ENCODE data around the gene ZNF280D. TPM values are rescaled to one million over a fixed set of nuclear protein-coding genes. Genes with fewer than 3 reads are reported as not detected.

Gene ZNF280D
- polyA plus RNA-seq, 3 donors from 2014 or later: 7.9 to 10.6 (median 8.1) TPM

DNA sequence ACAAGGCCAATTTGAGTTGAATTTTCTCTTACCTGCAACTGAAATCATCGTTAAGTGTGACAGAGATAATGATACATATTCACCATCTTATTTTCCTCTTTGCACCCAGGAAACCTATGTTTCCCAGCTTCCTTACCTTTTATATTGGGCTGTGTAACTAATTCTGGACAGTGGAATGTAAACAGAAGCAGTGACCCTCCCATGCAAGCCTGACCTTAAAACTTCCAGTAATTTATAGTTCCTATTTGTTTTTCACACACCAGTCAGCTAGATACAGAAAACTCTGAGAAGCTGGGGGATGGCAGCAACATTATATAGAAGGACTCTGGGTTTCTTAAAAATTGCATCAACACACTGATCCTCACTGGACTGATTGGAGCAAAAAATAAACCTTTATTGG lies 4.5 kb upstream of the ZNF280D start:
- H3K27ac Mint-ChIP-seq: no peak overlapping the region
- H3K9me3 Mint-ChIP-seq: no peaks in the 10 kb centered on the region

GRCh38 chr15:56736881-56737707 lies 3.8 kb upstream of the ZNF280D start:
- Mint-ChIP-seq H3K9me3 (no peaks in the 10 kb centered on the region), H3K4me1 (peaks cover 9 to 11% of the 10 kb centered on the region in 2 donors), H3K4me3 (no peak overlapping the region), H3K27me3 (ENCODE audit: low read depth in 3 of 3) (peaks cover 1 to 4% (median 2%) of the 10 kb centered on the region in 3 donors), H3K36me3 (no peaks in the 10 kb centered on the region), H3K27ac (no peak overlapping the region)
- DNase-seq: no peak

More for the DNA sequence above, 4.5 kb upstream of the ZNF280D start:
- no peak overlapping the region for H3K4me3 Mint-ChIP-seq
- peaks cover 2 to 4% of the 10 kb centered on the region in 2 donors for H3K4me1 Mint-ChIP-seq
- H3K36me3 Mint-ChIP-seq: no peaks in the 10 kb centered on the region
- peaks cover 1 to 4% (median 2%) of the 10 kb centered on the region in 3 donors for H3K27me3 Mint-ChIP-seq (ENCODE audit: low read depth in 3 of 3)
- no peak for DNase-seq

DNA sequence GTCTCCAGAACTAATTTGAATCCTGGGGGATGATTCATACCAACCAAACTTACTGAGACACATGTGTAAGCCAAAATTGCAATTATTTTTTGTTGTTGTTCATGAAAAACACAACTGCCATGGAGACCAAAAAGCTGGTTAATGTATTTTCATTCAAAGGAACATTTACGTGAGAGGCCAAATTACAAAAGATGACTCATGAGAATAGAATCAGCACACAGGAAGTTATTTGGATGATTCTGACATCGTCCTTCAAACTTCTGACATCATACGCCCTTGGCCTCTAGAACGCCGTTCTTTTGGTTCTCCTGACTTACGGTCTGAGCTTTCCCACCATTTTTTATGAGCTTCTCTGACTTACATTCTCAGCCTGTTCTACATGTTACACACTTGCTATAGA lies 3.0 kb upstream of the ZNF280D start:
- peaks cover 17 to 19% of the 10 kb centered on the region in 2 donors for H3K4me1 Mint-ChIP-seq
- DNase-seq: no peak
- H3K27me3 Mint-ChIP-seq (ENCODE audit: low read depth in 3 of 3): peaks cover 1 to 4% (median 2%) of the 10 kb centered on the region in 3 donors
- no peaks in the 10 kb centered on the region for H3K36me3 Mint-ChIP-seq
- H3K4me3 Mint-ChIP-seq: no peak overlapping the region
- H3K9me3 Mint-ChIP-seq: no peaks in the 10 kb centered on the region
- no peak overlapping the region for H3K27ac Mint-ChIP-seq

- peaks cover 1 to 4% (median 2%) of the 10 kb centered on the region in 3 donors for H3K27me3 Mint-ChIP-seq (ENCODE audit: low read depth in 3 of 3)
- H3K4me3 Mint-ChIP-seq: no peak overlapping the region
- H3K27ac Mint-ChIP-seq: no peak overlapping the region
- DNase-seq: no peak
- H3K4me1 Mint-ChIP-seq: peaks cover 24 to 26% of the 10 kb centered on the region in 2 donors
- H3K9me3 Mint-ChIP-seq: no peaks in the 10 kb centered on the region
- H3K36me3 Mint-ChIP-seq: no peaks in the 10 kb centered on the region
Measured at GRCh38 chr15:56735589-56735988, 2.3 kb upstream of the ZNF280D start.

- peak overlapping the region; percentile 52 to 62 (median 59) for H3K4me3 Mint-ChIP-seq
- no peaks in the 10 kb centered on the region for H3K9me3 Mint-ChIP-seq
- peak overlapping the region in 3 of 6 donors; percentile 23 to 86 (median 47) for H3K27ac Mint-ChIP-seq
- no peaks in the 10 kb centered on the region for H3K36me3 Mint-ChIP-seq
- peaks cover 1 to 4% (median 2%) of the 10 kb centered on the region in 3 donors for H3K27me3 Mint-ChIP-seq (ENCODE audit: low read depth in 3 of 3)
- H3K4me1 Mint-ChIP-seq: peaks cover 33 to 34% of the 10 kb centered on the region in 2 donors
- peak in 2 of 3 donors; percentile 1 to 5 for DNase-seq
Measured at GRCh38 chr15:56734013-56734635, 815 bp upstream of the ZNF280D start.

- H3K36me3 Mint-ChIP-seq: peaks cover 0 to 3% (median 0%) of the 10 kb centered on the region in 3 donors
- H3K9me3 Mint-ChIP-seq: no peaks in the 10 kb centered on the region
- peak overlapping the region; percentile 86 to 96 (median 94) for H3K27ac Mint-ChIP-seq
- peaks cover 34 to 45% of the 10 kb centered on the region in 2 donors for H3K4me1 Mint-ChIP-seq
- H3K27me3 Mint-ChIP-seq (ENCODE audit: low read depth in 3 of 3): peaks cover 0 to 4% (median 2%) of the 10 kb centered on the region in 3 donors
- peak overlapping the region; percentile 92 to 95 (median 95) for H3K4me3 Mint-ChIP-seq
- no peak for DNase-seq
Measured at GRCh38 chr15:56732886-56733135, 498 bp downstream of the ZNF280D start.

- peak in 1 of 3 donors; percentile 3 for DNase-seq
- Mint-ChIP-seq H3K9me3 (no peaks in the 10 kb centered on the region), H3K4me1 (peaks cover 34 to 45% of the 10 kb centered on the region in 2 donors), H3K27ac (peak overlapping the region; percentile 86 to 96 (median 94)), H3K4me3 (peak overlapping the region; percentile 92 to 95 (median 95)), H3K36me3 (peaks cover 0 to 3% (median 0%) of the 10 kb centered on the region in 3 donors), H3K27me3 (ENCODE audit: low read depth in 3 of 3) (peaks cover 0 to 4% (median 2%) of the 10 kb centered on the region in 3 donors)
Measured at GRCh38 chr15:56732135-56732885, 999 bp downstream of the ZNF280D start.

- peak overlapping the region; percentile 92 to 95 (median 95) for H3K4me3 Mint-ChIP-seq
- DNase-seq: no peak
- H3K36me3 Mint-ChIP-seq: peaks cover 0 to 3% (median 3%) of the 10 kb centered on the region in 3 donors
- H3K27me3 Mint-ChIP-seq (ENCODE audit: low read depth in 3 of 3): peaks cover 0 to 4% (median 2%) of the 10 kb centered on the region in 3 donors
- H3K4me1 Mint-ChIP-seq: peaks cover 34 to 49% of the 10 kb centered on the region in 2 donors
- H3K9me3 Mint-ChIP-seq: no peaks in the 10 kb centered on the region
- H3K27ac Mint-ChIP-seq: peak overlapping the region in 4 of 6 donors; percentile 53 to 96 (median 90)
Measured at GRCh38 chr15:56731548-56731947, 1.8 kb downstream of the ZNF280D start.

DNA sequence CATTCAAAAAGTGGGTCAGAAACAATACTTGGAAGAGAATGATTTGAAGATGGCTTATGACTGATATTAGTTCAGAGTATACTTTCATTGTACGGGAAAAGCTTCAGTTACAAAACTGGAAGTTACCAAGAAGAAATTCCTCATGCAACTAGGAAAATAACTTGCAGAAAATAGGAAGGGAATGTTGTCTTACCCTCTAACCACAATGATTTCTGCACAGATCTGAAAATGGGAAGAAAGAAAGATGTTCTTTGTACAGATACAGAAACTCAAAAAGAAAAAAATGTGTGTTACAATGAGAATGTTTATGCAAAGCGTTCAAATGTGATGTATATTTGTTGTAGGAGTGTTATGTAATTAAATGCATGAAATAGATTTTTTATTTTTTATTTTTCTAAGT lies 3.7 kb downstream of the ZNF280D start:
- H3K4me3 Mint-ChIP-seq: no peak overlapping the region
- H3K27ac Mint-ChIP-seq: no peak overlapping the region
- H3K27me3 Mint-ChIP-seq (ENCODE audit: low read depth in 3 of 3): peaks cover 0 to 4% (median 2%) of the 10 kb centered on the region in 3 donors
- H3K4me1 Mint-ChIP-seq: peaks cover 41 to 67% of the 10 kb centered on the region in 2 donors
- no peak for DNase-seq
- no peaks in the 10 kb centered on the region for H3K9me3 Mint-ChIP-seq
- H3K36me3 Mint-ChIP-seq: peaks cover 0 to 5% (median 4%) of the 10 kb centered on the region in 3 donors

DNA sequence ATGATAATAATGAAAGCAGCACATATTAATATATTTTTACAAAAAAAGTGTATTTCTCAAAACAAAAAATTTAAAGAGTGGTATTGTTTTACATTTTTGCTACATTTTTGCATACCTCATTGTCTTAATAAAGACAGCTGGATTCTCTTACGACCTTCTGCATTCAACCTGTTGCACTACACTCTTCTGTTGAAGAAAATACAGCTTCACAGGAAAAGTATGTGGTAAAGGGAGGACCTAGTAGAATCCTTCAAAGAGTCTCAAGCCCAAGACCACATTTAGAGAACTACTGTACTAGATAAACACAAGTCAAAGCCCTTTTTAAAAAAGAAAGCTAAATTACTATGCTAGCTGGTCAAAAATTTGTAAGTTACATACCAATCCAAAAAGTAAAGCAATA lies 7.9 kb downstream of the ZNF280D start:
- Mint-ChIP-seq H3K36me3 (peaks cover 0 to 14% (median 7%) of the 10 kb centered on the region in 3 donors), H3K4me3 (peak overlapping the region in 1 of 5 donors; percentile 27), H3K27me3 (ENCODE audit: low read depth in 3 of 3) (no peaks in the 10 kb centered on the region), H3K27ac (peak overlapping the region in 3 of 6 donors; percentile 42 to 54 (median 48)), H3K4me1 (peaks cover 38 to 76% of the 10 kb centered on the region in 2 donors), H3K9me3 (no peaks in the 10 kb centered on the region)
- no peak for DNase-seq

DNA sequence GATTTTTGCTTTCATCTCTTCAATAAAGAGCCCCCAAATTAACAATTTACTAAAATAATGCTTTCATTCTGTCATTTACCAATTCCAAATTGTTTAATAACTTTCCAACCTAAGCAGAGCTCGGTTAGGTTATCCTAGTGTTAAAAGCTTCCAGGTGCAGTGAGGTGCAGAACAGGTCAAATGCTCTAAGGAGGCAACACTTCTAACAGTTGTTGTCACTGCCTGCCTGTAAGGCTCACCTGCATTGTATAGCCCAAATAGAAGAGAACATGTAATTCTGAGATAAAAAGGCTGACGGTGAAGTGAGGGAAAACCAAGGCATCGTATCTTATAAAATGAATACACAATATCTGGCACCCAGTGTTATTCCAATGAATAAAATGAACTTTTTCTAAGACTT lies 9.1 kb downstream of the ZNF280D start:
- H3K4me3 Mint-ChIP-seq: no peak overlapping the region
- H3K27ac Mint-ChIP-seq: peak overlapping the region in 1 of 6 donors; percentile 3
- no peak for DNase-seq
- H3K27me3 Mint-ChIP-seq (ENCODE audit: low read depth in 3 of 3): no peaks in the 10 kb centered on the region
- H3K9me3 Mint-ChIP-seq: no peaks in the 10 kb centered on the region
- peaks cover 43 to 80% of the 10 kb centered on the region in 2 donors for H3K4me1 Mint-ChIP-seq
- H3K36me3 Mint-ChIP-seq: peaks cover 0 to 17% (median 7%) of the 10 kb centered on the region in 3 donors

GRCh38 chr15:56723787-56724186 lies 9.5 kb downstream of the ZNF280D start:
- H3K4me3 Mint-ChIP-seq: no peak overlapping the region
- DNase-seq: no peak
- peaks cover 45 to 80% of the 10 kb centered on the region in 2 donors for H3K4me1 Mint-ChIP-seq
- H3K27me3 Mint-ChIP-seq (ENCODE audit: low read depth in 3 of 3): no peaks in the 10 kb centered on the region
- H3K27ac Mint-ChIP-seq: no peak overlapping the region
- peaks cover 0 to 17% (median 7%) of the 10 kb centered on the region in 3 donors for H3K36me3 Mint-ChIP-seq
- H3K9me3 Mint-ChIP-seq: no peaks in the 10 kb centered on the region

- no peaks in the 10 kb centered on the region for H3K27me3 Mint-ChIP-seq (ENCODE audit: low read depth in 3 of 3)
- no peak overlapping the region for H3K4me3 Mint-ChIP-seq
- peaks cover 54 to 82% of the 10 kb centered on the region in 2 donors for H3K4me1 Mint-ChIP-seq
- H3K9me3 Mint-ChIP-seq: no peaks in the 10 kb centered on the region
- H3K27ac Mint-ChIP-seq: no peak overlapping the region
- DNase-seq: no peak
- peaks cover 0 to 13% (median 4%) of the 10 kb centered on the region in 3 donors for H3K36me3 Mint-ChIP-seq
Measured at GRCh38 chr15:56719774-56720555, 13.3 kb downstream of the ZNF280D start.
